ENCODE measurements around the gene LDB2. TPM values are rescaled to one million over a fixed set of nuclear protein-coding genes. Genes with fewer than 3 reads are reported as not detected.

LDB2 gene
- total and polyA plus RNA-seq, 2 donors (not counting 3 experiments of a cell fraction or from before 2014, with no cell fraction given): 127 to 223 TPM

DNA sequence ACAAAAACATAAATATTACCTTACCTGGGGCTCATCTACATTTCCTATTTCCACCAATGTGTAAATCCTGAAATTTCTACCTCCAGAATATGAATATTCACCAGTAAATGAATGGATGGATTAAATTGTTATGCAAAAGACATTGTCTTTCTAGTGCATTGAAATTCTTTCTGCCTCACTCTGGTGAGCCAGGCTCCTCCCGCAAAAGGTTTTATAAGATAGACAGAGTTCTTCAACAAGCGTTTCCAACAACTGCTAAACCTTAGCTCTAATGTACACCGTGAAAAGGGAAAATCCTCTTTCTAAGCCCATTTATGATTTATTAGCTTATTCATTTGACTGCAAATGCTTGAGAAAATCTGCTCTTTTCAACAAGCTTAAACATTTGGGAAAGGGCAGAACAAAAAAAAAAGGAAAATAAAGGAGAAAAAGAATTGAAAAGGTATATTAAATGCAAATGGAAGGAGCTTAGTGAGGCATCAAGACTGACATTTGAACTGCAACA, 72.0 kb downstream of the LDB2 start:
- FAIRE-seq: no peak
- POLR2A ChIA-PET: no interaction called here

DNA sequence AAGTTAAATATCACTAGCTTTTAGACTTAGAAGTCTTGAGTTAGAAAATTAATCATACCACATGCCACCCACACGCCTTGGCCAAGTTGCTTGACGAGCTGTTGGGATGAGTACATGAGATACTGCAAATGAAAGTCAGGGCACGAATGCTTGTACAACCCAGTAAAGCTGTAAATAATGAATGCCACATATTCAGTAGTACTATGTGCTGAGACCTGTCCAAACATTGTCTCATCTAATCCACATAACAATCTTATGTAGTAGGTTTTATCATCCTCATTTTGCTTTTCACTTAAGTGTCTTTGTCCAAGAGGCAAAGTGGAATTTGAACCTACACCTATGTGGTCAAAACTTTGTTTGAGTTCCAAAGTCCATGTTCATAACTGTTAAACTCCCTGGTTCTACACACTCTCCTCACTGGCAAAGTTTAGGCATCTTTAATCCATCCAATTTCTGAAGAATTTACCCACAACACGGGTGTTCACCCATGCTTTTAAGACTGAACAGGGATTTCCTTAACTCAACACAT, 74.1 kb downstream of the LDB2 start:
- H3K27me3 ChIP-seq (ENCODE audit: control insufficient read depth in 2 of 2, insufficient read depth in 2 of 2, low read length in 2 of 2): no peaks in the 10 kb centered on the region
- H3K4me3 ChIP-seq (replicated peaks in 1 of 3; ENCODE audit: insufficient read depth in 1 of 3, low read depth in 1 of 3, low read length in 3 of 3): no peak overlapping the region
- dilution Hi-C loops (cut with MboI; ENCODE audit: extremely low pct_ligation_motif_present, low sequenced_read_pairs): no loop called here
- no peaks in the 10 kb centered on the region for H4K20me1 ChIP-seq (replicated peaks; ENCODE audit: control insufficient read depth, extremely low read depth, insufficient read depth, low read length)
- H3K36me3 ChIP-seq (ENCODE audit: control insufficient read depth in 2 of 2, extremely low read depth in 1 of 2, insufficient read depth in 2 of 2, low read length in 2 of 2): no peaks in the 10 kb centered on the region
- CTCF ChIA-PET: interaction anchor here (1.1 kb wide), 1 partner anchor 12 kb away, joined by 3 read pairs; no protein-coding TSS in a partner anchor
- no peak overlapping the region for H3K27ac ChIP-seq (ENCODE audit: insufficient read depth, low read depth, low read length)
- TF ChIP-seq MYC (IDR thresholded peaks at IDR 0.05; ENCODE audit: low read depth, low read length) (no peak), EZH2 (IDR thresholded peaks at IDR 0.05; ENCODE audit: borderline replicate concordance, low read depth, low read length, severe bottlenecking) (no peak), GATA2 (IDR thresholded peaks at IDR 0.05; ENCODE audit: insufficient read depth, insufficient read length, low read depth, low read length) (no peak), FOS (IDR thresholded peaks at IDR 0.05; ENCODE audit: borderline replicate concordance, insufficient read depth, low read length) (no peak), JUN (IDR thresholded peaks at IDR 0.05; ENCODE audit: borderline replicate concordance, insufficient read depth, insufficient read length, low read depth) (no peak), POLR2AphosphoS5 (IDR thresholded peaks at IDR 0.05; ENCODE audit: insufficient read depth, low read depth, low read length) (no peak), POLR2A (IDR thresholded peaks at IDR 0.05; ENCODE audit: low read depth, low read length) (no peak)
- TF ChIP-seq, protein P1, sequence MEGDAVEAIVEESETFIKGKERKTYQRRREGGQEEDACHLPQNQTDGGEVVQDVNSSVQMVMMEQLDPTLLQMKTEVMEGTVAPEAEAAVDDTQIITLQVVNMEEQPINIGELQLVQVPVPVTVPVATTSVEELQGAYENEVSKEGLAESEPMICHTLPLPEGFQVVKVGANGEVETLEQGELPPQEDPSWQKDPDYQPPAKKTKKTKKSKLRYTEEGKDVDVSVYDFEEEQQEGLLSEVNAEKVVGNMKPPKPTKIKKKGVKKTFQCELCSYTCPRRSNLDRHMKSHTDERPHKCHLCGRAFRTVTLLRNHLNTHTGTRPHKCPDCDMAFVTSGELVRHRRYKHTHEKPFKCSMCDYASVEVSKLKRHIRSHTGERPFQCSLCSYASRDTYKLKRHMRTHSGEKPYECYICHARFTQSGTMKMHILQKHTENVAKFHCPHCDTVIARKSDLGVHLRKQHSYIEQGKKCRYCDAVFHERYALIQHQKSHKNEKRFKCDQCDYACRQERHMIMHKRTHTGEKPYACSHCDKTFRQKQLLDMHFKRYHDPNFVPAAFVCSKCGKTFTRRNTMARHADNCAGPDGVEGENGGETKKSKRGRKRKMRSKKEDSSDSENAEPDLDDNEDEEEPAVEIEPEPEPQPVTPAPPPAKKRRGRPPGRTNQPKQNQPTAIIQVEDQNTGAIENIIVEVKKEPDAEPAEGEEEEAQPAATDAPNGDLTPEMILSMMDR (IDR thresholded peaks at IDR 0.05; ENCODE audit: extremely low read depth in 1 of 2, insufficient read depth in 1 of 2, low read depth in 1 of 2, low read length in 2 of 2): no peak
- TF ChIP-seq, protein P2, sequence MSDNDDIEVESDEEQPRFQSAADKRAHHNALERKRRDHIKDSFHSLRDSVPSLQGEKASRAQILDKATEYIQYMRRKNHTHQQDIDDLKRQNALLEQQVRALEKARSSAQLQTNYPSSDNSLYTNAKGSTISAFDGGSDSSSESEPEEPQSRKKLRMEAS (IDR thresholded peaks at IDR 0.05; ENCODE audit: insufficient read depth, insufficient read length): no peak
- intact Hi-C loops (cut with micrococcal nuclease): no loop called here
- H3K4me2 ChIP-seq (ENCODE audit: insufficient read depth, low read length): no peak overlapping the region
- no peak for FAIRE-seq
- POLR2A ChIA-PET: no interaction called here
- no peaks in the 10 kb centered on the region for H3K79me2 ChIP-seq (ENCODE audit: control insufficient read depth, insufficient read depth, low read length)
- no peaks in the 10 kb centered on the region for H3K9me3 ChIP-seq (replicated peaks; ENCODE audit: control insufficient read depth, insufficient read depth, low read length)
- H3K9me1 ChIP-seq (replicated peaks; ENCODE audit: control insufficient read depth, extremely low read depth, insufficient read depth, low read length): no peaks in the 10 kb centered on the region
- H3K4me1 ChIP-seq (ENCODE audit: control insufficient read depth, extremely low read depth, insufficient read depth, low read length): peaks cover 38% of the 10 kb centered on the region
- no TSS peak for BruUV-seq (replicated peaks)
- no peak overlapping the region for H3K9ac ChIP-seq (replicated peaks; ENCODE audit: extremely low read depth, insufficient read depth, low read length)
- no peak overlapping the region for H2AFZ ChIP-seq (ENCODE audit: low read depth, low read length)
- DNase-seq (ENCODE audit: low read depth, low spot score): no peak

More for the DNA sequence above, 72.0 kb downstream of the LDB2 start:
- H3K79me2 ChIP-seq (ENCODE audit: control insufficient read depth, insufficient read depth, low read length): no peaks in the 10 kb centered on the region
- H4K20me1 ChIP-seq (replicated peaks; ENCODE audit: control insufficient read depth, extremely low read depth, insufficient read depth, low read length): no peaks in the 10 kb centered on the region
- H3K36me3 ChIP-seq (ENCODE audit: control insufficient read depth in 2 of 2, extremely low read depth in 1 of 2, insufficient read depth in 2 of 2, low read length in 2 of 2): peaks cover 0 to 6% of the 10 kb centered on the region in 2 experiments
- H3K4me1 ChIP-seq (ENCODE audit: control insufficient read depth, extremely low read depth, insufficient read depth, low read length): peaks cover 22% of the 10 kb centered on the region
- no peak overlapping the region for H3K4me2 ChIP-seq (ENCODE audit: insufficient read depth, low read length)
- dilution Hi-C loops (cut with MboI; ENCODE audit: extremely low pct_ligation_motif_present, low sequenced_read_pairs): no loop called here
- BruUV-seq (replicated peaks): no TSS peak
- H3K4me3 ChIP-seq (replicated peaks in 1 of 3; ENCODE audit: insufficient read depth in 1 of 3, low read depth in 1 of 3, low read length in 3 of 3): no peak overlapping the region
- no peak overlapping the region for H3K9ac ChIP-seq (replicated peaks; ENCODE audit: extremely low read depth, insufficient read depth, low read length)
- no peak overlapping the region for H2AFZ ChIP-seq (ENCODE audit: low read depth, low read length)
- no peak overlapping the region for H3K27ac ChIP-seq (ENCODE audit: insufficient read depth, low read depth, low read length)
- H3K27me3 ChIP-seq (ENCODE audit: control insufficient read depth in 2 of 2, insufficient read depth in 2 of 2, low read length in 2 of 2): no peaks in the 10 kb centered on the region
- CTCF ChIA-PET: interaction anchor here (0.5 to 1.8 kb wide), 3 partner anchors 12 to 240 kb away, joined by 3 to 5 read pairs (median 3); no protein-coding TSS in a partner anchor
- no peaks in the 10 kb centered on the region for H3K9me1 ChIP-seq (replicated peaks; ENCODE audit: control insufficient read depth, extremely low read depth, insufficient read depth, low read length)
- TF ChIP-seq EZH2 (IDR thresholded peaks at IDR 0.05; ENCODE audit: borderline replicate concordance, low read depth, low read length, severe bottlenecking): no peak
- intact Hi-C loops (cut with micrococcal nuclease): no loop called here
- no peak for DNase-seq (ENCODE audit: low read depth, low spot score)
- H3K9me3 ChIP-seq (replicated peaks; ENCODE audit: control insufficient read depth, insufficient read depth, low read length): no peaks in the 10 kb centered on the region
